ENCODE data around the gene TAOK1. TPM values are rescaled to one million over a fixed set of nuclear protein-coding genes. Genes with fewer than 3 reads are reported as not detected.
A peak's percentile ranks its signal among the peaks of the same experiment; 100 is the strongest.

Gene TAOK1
- 10 to 100 TPM; 27.5 to 92.4 (median 43.6) TPM for total RNA-seq

DNA sequence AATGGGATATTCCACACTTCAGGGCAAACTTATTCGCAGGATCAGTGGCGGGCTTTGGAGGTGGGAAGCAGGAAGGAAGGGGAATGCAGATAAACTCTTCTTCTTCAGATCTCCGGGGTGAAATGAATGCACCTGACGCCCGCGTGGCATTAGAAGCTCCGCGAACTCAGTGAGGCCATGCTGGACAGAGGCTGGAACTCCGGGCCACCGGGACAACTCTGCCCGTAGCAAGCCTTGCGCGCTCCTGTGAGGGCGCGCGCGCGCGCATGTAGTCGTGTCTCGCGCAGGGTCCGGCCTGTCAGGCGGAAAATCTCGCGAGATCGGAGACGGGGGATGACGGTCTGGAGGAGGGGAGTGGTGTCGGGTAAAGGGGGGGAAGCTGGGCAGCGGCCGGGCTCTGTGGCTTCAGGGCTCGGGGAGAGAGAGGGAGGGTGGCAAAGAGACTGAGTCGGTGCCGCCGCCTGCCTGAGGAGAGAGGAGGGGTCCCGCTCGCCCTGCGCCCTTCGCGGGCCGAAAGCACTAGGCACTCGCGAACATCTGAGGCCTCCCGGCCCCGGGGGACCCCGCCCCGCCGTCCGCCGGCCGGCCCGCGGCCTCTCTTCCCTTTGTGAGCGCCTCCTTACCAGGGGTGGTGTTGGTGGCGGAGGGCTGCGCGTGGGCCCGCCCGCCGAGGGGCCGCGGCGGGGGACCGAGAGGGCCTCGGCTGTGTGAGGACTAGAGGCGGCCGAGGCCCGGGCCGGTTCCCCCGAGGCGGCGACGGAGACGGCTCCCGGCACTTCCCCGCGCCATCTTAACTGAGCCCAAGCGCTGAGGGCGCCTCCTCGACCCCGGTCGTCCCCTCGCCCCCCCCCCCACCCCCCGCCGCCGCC lies at the start of gene TAOK1:
Gene TAOK1, plus strand, starts transcription at position 382 of the 869 bp plus-strand sequence. CDS start 61,186 bp downstream, outside the sequence.
- Histone ChIP-seq H3K27me3 (no peaks in the 10 kb centered on the region), H3K4me1 (peaks cover 7 to 35% (median 25%) of the 10 kb centered on the region in 4 donors), H3K36me3 (no peaks in the 10 kb centered on the region), H3K9me3 (no peaks in the 10 kb centered on the region), H3K4me3 (peak within 1 kb of the TSS; percentile 85 to 97 (median 93)), H3K27ac (peak within 1 kb of the TSS; percentile 97 to 100 (median 98))
- peak; percentile 100 for DNase-seq
- intact Hi-C loops (cut with DNase I; ENCODE audit: low total_unique reads) (no loop called here), in situ Hi-C loops (cut with MboI; ENCODE audit: low pct_ligation_motif_present in 1 of 4, low pct_unique_long_range_greater_than_20kb in 1 of 4, low sequenced_read_pairs in 3 of 4) (no loop called here)
- 1% methylated on average over 59 of the region's 87 CpGs; no CpG with 5 or more reads in 1 of the 2 donors for WGBS, 2 donors (ENCODE audit: low coverage in 1 of 2)
- TF ChIP-seq, protein P1, sequence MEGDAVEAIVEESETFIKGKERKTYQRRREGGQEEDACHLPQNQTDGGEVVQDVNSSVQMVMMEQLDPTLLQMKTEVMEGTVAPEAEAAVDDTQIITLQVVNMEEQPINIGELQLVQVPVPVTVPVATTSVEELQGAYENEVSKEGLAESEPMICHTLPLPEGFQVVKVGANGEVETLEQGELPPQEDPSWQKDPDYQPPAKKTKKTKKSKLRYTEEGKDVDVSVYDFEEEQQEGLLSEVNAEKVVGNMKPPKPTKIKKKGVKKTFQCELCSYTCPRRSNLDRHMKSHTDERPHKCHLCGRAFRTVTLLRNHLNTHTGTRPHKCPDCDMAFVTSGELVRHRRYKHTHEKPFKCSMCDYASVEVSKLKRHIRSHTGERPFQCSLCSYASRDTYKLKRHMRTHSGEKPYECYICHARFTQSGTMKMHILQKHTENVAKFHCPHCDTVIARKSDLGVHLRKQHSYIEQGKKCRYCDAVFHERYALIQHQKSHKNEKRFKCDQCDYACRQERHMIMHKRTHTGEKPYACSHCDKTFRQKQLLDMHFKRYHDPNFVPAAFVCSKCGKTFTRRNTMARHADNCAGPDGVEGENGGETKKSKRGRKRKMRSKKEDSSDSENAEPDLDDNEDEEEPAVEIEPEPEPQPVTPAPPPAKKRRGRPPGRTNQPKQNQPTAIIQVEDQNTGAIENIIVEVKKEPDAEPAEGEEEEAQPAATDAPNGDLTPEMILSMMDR (IDR thresholded peaks at IDR 0.05): peak in 1 of 5 experiments; percentile 12
- TF ChIP-seq POLR2AphosphoS5 (IDR thresholded peaks at IDR 0.05) (peak; percentile 92 to 95 (median 93)), POLR2A (IDR thresholded peaks at IDR 0.05) (peak; percentile 98), EP300 (IDR thresholded peaks at IDR 0.05; ENCODE audit: low read depth) (no peak)

DNA sequence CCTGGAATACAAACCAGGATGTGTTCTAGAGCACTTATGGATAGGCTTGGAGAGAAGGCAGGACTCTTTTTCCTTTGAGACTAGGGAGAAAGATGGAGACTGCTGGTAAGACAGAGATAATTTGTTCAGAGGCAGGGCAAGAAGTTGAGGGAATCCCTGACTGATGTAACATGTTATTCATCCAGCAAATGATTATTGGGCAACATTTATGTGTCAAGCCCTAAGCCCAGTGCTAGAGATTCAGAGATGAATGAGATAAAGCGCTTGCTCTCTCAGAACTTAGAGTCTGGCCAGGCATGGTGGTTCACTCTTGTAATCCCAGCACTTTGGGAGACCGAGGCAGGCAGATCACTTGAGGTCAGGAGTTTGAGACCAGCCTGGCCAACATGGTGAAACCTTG lies 48.4 kb upstream of the TAOK1 start:
- Histone ChIP-seq H3K27me3 (peaks cover 8% of the 10 kb centered on the region), H3K36me3 (no peaks in the 10 kb centered on the region), H3K27ac (no peak overlapping the region), H3K4me3 (no peak overlapping the region), H3K4me1 (no peaks in the 10 kb centered on the region), H3K9me3 (no peaks in the 10 kb centered on the region)
- intact Hi-C loops (cut with DNase I; ENCODE audit: low total_unique reads): no loop called here
- in situ Hi-C loops (cut with MboI; ENCODE audit: low pct_ligation_motif_present in 1 of 4, low pct_unique_long_range_greater_than_20kb in 1 of 4, low sequenced_read_pairs in 3 of 4): no loop called here
- WGBS, 2 donors (ENCODE audit: low coverage in 1 of 2): 93% methylated on average over 2 of the region's 2 CpGs; no CpG with 5 or more reads in 1 of the 2 donors
- DNase-seq: no peak
- TF ChIP-seq POLR2AphosphoS5 (IDR thresholded peaks at IDR 0.05) (no peak), EP300 (IDR thresholded peaks at IDR 0.05; ENCODE audit: low read depth) (no peak), POLR2A (IDR thresholded peaks at IDR 0.05) (no peak)
- TF ChIP-seq, protein P1 (IDR thresholded peaks at IDR 0.05): no peak

DNA sequence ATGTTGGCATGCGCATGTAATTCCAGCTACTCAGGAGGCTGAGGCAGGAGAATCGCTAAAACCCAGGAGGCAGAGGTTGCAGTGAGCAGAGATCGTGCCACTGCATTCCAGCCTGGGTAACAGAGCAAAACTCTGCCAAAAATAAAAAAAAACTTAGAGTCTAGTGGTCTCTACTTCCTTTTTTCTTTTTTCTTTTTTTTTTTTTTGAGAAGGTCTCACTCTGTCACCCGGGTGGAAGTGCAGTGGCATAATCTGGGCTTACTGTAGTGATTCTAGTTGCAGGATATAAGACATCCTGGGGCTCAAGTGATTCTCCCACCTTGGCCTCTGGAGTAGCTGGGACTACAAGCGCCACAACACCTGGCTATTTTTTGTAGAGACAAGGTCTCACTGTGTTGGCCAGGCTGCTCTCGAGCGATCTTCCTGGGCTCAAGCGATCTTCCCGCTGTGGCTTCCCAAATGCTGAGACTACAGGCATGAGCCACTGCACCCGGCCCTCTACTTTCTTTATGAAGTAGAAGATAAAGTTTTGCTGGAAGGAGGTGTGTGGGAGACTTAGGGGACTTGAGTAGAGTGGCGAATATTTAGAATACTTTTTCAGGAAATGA lies 47.9 kb upstream of the TAOK1 start:
- Histone ChIP-seq H3K27ac (no peak overlapping the region), H3K27me3 (peaks cover 8% of the 10 kb centered on the region), H3K9me3 (no peaks in the 10 kb centered on the region), H3K4me1 (no peaks in the 10 kb centered on the region), H3K36me3 (no peaks in the 10 kb centered on the region), H3K4me3 (no peak overlapping the region)
- DNase-seq: no peak
- TF ChIP-seq EP300 (IDR thresholded peaks at IDR 0.05; ENCODE audit: low read depth): no peak
- in situ Hi-C loops (cut with MboI; ENCODE audit: low pct_ligation_motif_present in 1 of 4, low pct_unique_long_range_greater_than_20kb in 1 of 4, low sequenced_read_pairs in 3 of 4): no loop called here
- intact Hi-C loops (cut with DNase I; ENCODE audit: low total_unique reads): no loop called here
- WGBS, 2 donors (ENCODE audit: low coverage in 1 of 2): 77 to 80% methylated on average over 9 to 11 of the region's 11 CpGs

DNA sequence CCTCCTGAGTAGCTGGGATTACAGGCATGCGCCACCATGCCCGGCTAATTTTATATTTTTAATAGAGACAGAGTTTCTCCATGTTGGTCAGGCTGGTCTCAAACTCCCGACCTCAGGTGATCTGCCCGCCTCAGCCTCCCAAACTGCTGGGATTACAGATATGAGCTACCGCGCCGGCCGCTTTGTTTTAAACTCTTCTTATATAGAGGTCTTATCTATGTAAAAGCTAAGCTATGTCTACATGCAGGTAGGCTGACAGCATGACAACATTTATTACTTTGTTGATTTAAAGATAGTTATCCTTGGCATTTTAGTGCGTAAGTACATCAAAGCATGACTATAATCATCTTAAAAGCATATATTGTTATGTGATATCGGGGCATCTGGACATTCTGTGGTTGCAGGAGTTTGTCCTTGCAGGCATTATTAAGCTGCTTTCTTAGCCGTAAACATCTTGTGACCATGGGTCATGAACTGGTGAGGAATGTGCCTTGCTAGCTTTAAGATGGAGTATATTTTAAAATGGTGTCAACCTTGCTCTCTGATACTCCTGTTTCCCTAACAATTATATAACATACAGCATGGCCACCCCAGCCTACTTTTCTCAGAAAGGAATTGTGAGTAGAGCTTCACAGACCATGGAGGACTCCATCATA lies 45.8 kb upstream of the TAOK1 start:
- intact Hi-C loops (cut with DNase I; ENCODE audit: low total_unique reads) (no loop called here), in situ Hi-C loops (cut with MboI; ENCODE audit: low pct_ligation_motif_present in 1 of 4, low pct_unique_long_range_greater_than_20kb in 1 of 4, low sequenced_read_pairs in 3 of 4) (no loop called here)
- Histone ChIP-seq H3K27me3 (peaks cover 8% of the 10 kb centered on the region), H3K27ac (no peak overlapping the region), H3K9me3 (no peaks in the 10 kb centered on the region), H3K4me3 (no peak overlapping the region), H3K36me3 (no peaks in the 10 kb centered on the region), H3K4me1 (no peaks in the 10 kb centered on the region)
- 49 to 56% methylated on average over 4 to 11 of the region's 11 CpGs for WGBS, 2 donors (ENCODE audit: low coverage in 1 of 2)
- DNase-seq: no peak
- TF ChIP-seq, protein P1 (IDR thresholded peaks at IDR 0.05): no peak
- TF ChIP-seq POLR2AphosphoS5 (IDR thresholded peaks at IDR 0.05) (no peak), EP300 (IDR thresholded peaks at IDR 0.05; ENCODE audit: low read depth) (no peak)
